H1 (cell line): ENCODE data around the gene ZSWIM6. TPM values are rescaled to one million over a fixed set of nuclear protein-coding genes. Genes with fewer than 3 reads are reported as not detected.

Experiments
- CTCF ChIA-PET: fragments of 300-600 bp; sonication (Branson Sonifier 250); formaldehyde crosslinking; loops from one replicate; lab custom pipeline; 2021; ENCODE audit not compliant: partially characterized antibody; lab: Charles Lee
- POLR2A ChIA-PET: fragments of 300-600 bp; sonication (Branson Sonifier 250); formaldehyde crosslinking; loops from one replicate; lab custom pipeline; 2021; ENCODE audit warnings: inconsistent platforms; ENCODE audit not compliant: partially characterized antibody; lab: Charles Lee
- DNase-seq, 2 experiments: peaks; one replicate each; pipeline versions ENCODE4 v3.0.0 to v3.0.0-alpha.2; 2010 to 2022; ENCODE audit warnings: low spot score in 2 of 2, low read depth in 1 of 2, mixed read lengths in 1 of 2
- FAIRE-seq: peaks from 2 replicates; lab custom pipeline; 2011; peaks lifted over from hg19 to GRCh38; lab: Jason Lieb, UNC
- H2AFZ ChIP-seq: 2 replicates; pipeline ENCODE4 v1.8.1; 2012; ENCODE audit warnings: low read length, inconsistent platforms
- H2AK5ac ChIP-seq: 2 replicates; pipeline ENCODE4 v1.6.1; 2013; ENCODE audit warnings: low read depth, low read length
- H2BK120ac ChIP-seq: replicated peaks from 2 replicates; pipeline ENCODE3; 2013; ENCODE audit warnings: low read depth, low read length, inconsistent platforms
- H2BK12ac ChIP-seq: 2 replicates; pipeline ENCODE4 v1.6.1; 2013; ENCODE audit warnings: low read depth, low read length
- H2BK15ac ChIP-seq: 2 replicates; pipeline ENCODE4 v1.6.1; 2013; ENCODE audit warnings: low read length
- H2BK20ac ChIP-seq: 2 replicates; pipeline ENCODE4 v1.6.1; 2013; ENCODE audit warnings: low read length
- H2BK5ac ChIP-seq: 2 replicates; pipeline ENCODE4 v1.6.1; 2013; ENCODE audit warnings: low read depth, low read length
- H3K14ac ChIP-seq: 2 replicates; pipeline ENCODE4 v1.6.1; 2013; ENCODE audit warnings: inconsistent platforms; ENCODE audit not compliant: insufficient read length
- H3K18ac ChIP-seq: 2 replicates; pipeline ENCODE4 v1.6.1; 2013; ENCODE audit warnings: low read length; ENCODE audit errors: extremely low read depth
- H3K23ac ChIP-seq: 2 replicates; pipeline ENCODE4 v1.6.1; 2013; ENCODE audit warnings: inconsistent platforms; ENCODE audit not compliant: insufficient read length
- H3K23me2 ChIP-seq: 2 replicates; pipeline ENCODE4 v1.6.1; 2013; ENCODE audit warnings: low read depth, low read length
- H3K27ac ChIP-seq: 2 replicates; pipeline ENCODE4 v1.6.1; 2011; ENCODE audit warnings: low read depth, low read length, inconsistent platforms
- H3K27me3 ChIP-seq, 4 experiments: replicated peaks in 1 of 4; 1 replicate in 1 of 4; 2 replicates in 3 of 4; pipeline versions ENCODE4 v1.6.1 to v1.8.1; 2011 to 2013; ENCODE audit warnings: low read length in 3 of 4, mild to moderate bottlenecking in 3 of 4, inconsistent platforms in 2 of 4, mixed read lengths in 2 of 4, moderate library complexity in 1 of 4; ENCODE audit not compliant: control insufficient read depth in 3 of 4, insufficient read depth in 3 of 4; ENCODE audit errors: extremely low read depth in 1 of 4
- H3K36me3 ChIP-seq, 4 experiments: 2 replicates each; pipeline versions ENCODE4 v1.6.1 to v1.8.1; 2011 to 2013; ENCODE audit warnings: mild to moderate bottlenecking in 4 of 4, low read length in 3 of 4, moderate library complexity in 2 of 4, control low read depth in 1 of 4, inconsistent platforms in 1 of 4; ENCODE audit not compliant: insufficient read depth in 4 of 4, control insufficient read depth in 2 of 4
- H3K4ac ChIP-seq: replicated peaks from 2 replicates; pipeline ENCODE3; 2013; ENCODE audit warnings: low read length, low read depth, mixed read lengths, inconsistent platforms; ENCODE audit not compliant: insufficient read length
- H3K4me1 ChIP-seq, 4 experiments: replicated peaks in 1 of 4; 1 replicate in 1 of 4; 2 replicates in 3 of 4; pipeline versions ENCODE4 v1.6.1 to v1.8.1; 2011 to 2013; ENCODE audit warnings: low read length in 3 of 4, inconsistent platforms in 2 of 4, mixed read lengths in 1 of 4; ENCODE audit not compliant: insufficient read depth in 4 of 4, control insufficient read depth in 3 of 4
- H3K4me2 ChIP-seq, 2 experiments: 2 replicates each; pipeline versions ENCODE4 v1.6.1 to v1.8.1; 2011 to 2013; ENCODE audit warnings: low read depth in 2 of 2, low read length in 2 of 2, control low read depth in 1 of 2, inconsistent platforms in 1 of 2, mild to moderate bottlenecking in 1 of 2; ENCODE audit not compliant: insufficient read depth in 1 of 2
- H3K4me3 ChIP-seq, 4 experiments: fragments of 200-600, 300-600 bp in 1 of 4; sonication (generic), shearing (Covaris generic), sonication (Bioruptor Twin) in 1 of 4; 2 replicates each; pipeline versions ENCODE4 v1.5.1 to v1.8.1; 2011 to 2016; ENCODE audit warnings: low read length in 4 of 4, low read depth in 3 of 4, control low read depth in 2 of 4, inconsistent platforms in 2 of 4, mild to moderate bottlenecking in 2 of 4, mixed read lengths in 1 of 4, moderate library complexity in 1 of 4; ENCODE audit not compliant: insufficient read depth in 2 of 4; ENCODE audit errors: extremely low read depth in 1 of 4
- H3K56ac ChIP-seq: replicated peaks from 2 replicates; pipeline ENCODE3; 2013; ENCODE audit warnings: low read depth, mild to moderate bottlenecking, mixed read lengths, low read length, inconsistent platforms; ENCODE audit not compliant: insufficient read length
- H3K79me1 ChIP-seq: 2 replicates; pipeline ENCODE4 v1.6.1; 2013; ENCODE audit warnings: low read depth, low read length, control low read depth
- H3K79me2 ChIP-seq, 2 experiments: 2 replicates each; pipeline versions ENCODE4 v1.6.1 to v1.8.1; 2012 to 2013; ENCODE audit warnings: low read length in 2 of 2, mild to moderate bottlenecking in 2 of 2, inconsistent platforms in 1 of 2; ENCODE audit not compliant: insufficient read depth in 2 of 2, control insufficient read depth in 1 of 2
- H3K9ac ChIP-seq, 4 experiments: replicated peaks in 1 of 4; 1 replicate in 1 of 4; 2 replicates in 3 of 4; pipeline versions ENCODE4 v1.6.1 to v1.8.1; 2011 to 2013; ENCODE audit warnings: low read depth in 3 of 4, low read length in 3 of 4, control low read depth in 2 of 4, mild to moderate bottlenecking in 2 of 4, moderate library complexity in 2 of 4, inconsistent platforms in 1 of 4; ENCODE audit errors: extremely low read depth in 1 of 4
- H3K9me3 ChIP-seq, 2 experiments: 2 replicates each; pipeline versions ENCODE4 v1.6.1 to v1.8.1; 2012 to 2013; ENCODE audit warnings: mild to moderate bottlenecking in 2 of 2, moderate library complexity in 2 of 2, control low read depth in 1 of 2, inconsistent platforms in 1 of 2, low read depth in 1 of 2, low read length in 1 of 2, mixed read lengths in 1 of 2; ENCODE audit not compliant: insufficient read depth in 2 of 2
- H4K20me1 ChIP-seq, 2 experiments: replicated peaks in 1 of 2; 2 replicates each; pipeline versions ENCODE3 to v1.8.1; 2011 to 2013; ENCODE audit warnings: inconsistent platforms in 2 of 2, low read length in 2 of 2, mild to moderate bottlenecking in 1 of 2; ENCODE audit not compliant: insufficient read depth in 2 of 2, control insufficient read depth in 1 of 2
- H4K5ac ChIP-seq: 2 replicates; pipeline ENCODE4 v1.6.1; 2013; ENCODE audit warnings: low read length, low read depth, mixed read lengths, inconsistent platforms; ENCODE audit not compliant: insufficient read length
- H4K8ac ChIP-seq: 2 replicates; pipeline ENCODE4 v1.8.0; 2013; ENCODE audit warnings: mild to moderate bottlenecking, moderate library complexity, low read length, inconsistent platforms; ENCODE audit not compliant: insufficient read depth; ENCODE audit errors: extremely low read depth
- H4K91ac ChIP-seq: replicated peaks from 2 replicates; pipeline ENCODE3; 2013; ENCODE audit warnings: low read length, mixed read lengths, inconsistent platforms; ENCODE audit not compliant: insufficient read length
- BACH1 ChIP-seq: IDR thresholded peaks from 2 replicates; pipeline ENCODE4 v1.6.1; 2012; ENCODE audit warnings: low read length, improper control_type of control experiment
- CBX8 ChIP-seq: fragments of 300-800, 300-1000 bp; sonication (generic); IDR thresholded peaks from 2 replicates; pipeline ENCODE4 v1.7.1; 2016; ENCODE audit warnings: low read depth, low read length, borderline replicate concordance
- KDM5A ChIP-seq: fragments of 200-600 bp; IDR thresholded peaks from 2 replicates; pipeline ENCODE4 v1.7.1; 2012; ENCODE audit warnings: mild to moderate bottlenecking, low read length, inconsistent platforms, mixed read lengths
- SRF ChIP-seq: IDR thresholded peaks from 2 replicates; pipeline ENCODE4 v1.6.1; 2011; ENCODE audit warnings: mild to moderate bottlenecking, low read depth, low read length, moderate library complexity
- YY1 ChIP-seq: IDR thresholded peaks from 2 replicates; pipeline ENCODE4 v1.6.1; 2011; ENCODE audit warnings: low read depth, mild to moderate bottlenecking, low read length
- WGBS, 2 experiments: shearing (Covaris generic) in 1 of 2; methylation state at CpG; one replicate each; pipeline versions ENCODE4 v1.1.6 to v1.1.7; 2013 to 2015; ENCODE audit warnings: low lambda C conversion rate in 2 of 2, mixed read lengths in 2 of 2, inconsistent platforms in 1 of 2, low coverage in 1 of 2, missing lambda C conversion rate in 1 of 2; ENCODE audit not compliant: insufficient replicate concordance in 2 of 2, insufficient coverage in 1 of 2, insufficient read length in 1 of 2; ENCODE audit errors: extremely low coverage in 1 of 2, missing lambda C conversion rate in 1 of 2; 5-methylcytosine and 5-hydroxymethylcytosine counted together
- polyA plus RNA-seq, 7 experiments: library from polyadenylated mRNA; depleted of rRNA in 3 of 7; stranded (reverse) in 5 of 7; unstranded in 2 of 7; fragments of >200 nt in 5 of 7; fragments of 200-250 nt in 2 of 7; gene quantifications; 1 replicate in 5 of 7; 2 replicates in 1 of 7; 4 replicates in 1 of 7; pipeline versions ENCODE4 v1.2.1 to v1.2.3, GENCODE V29; 2011 to 2013; ENCODE audit warnings: missing spikeins in 2 of 7, mixed read lengths in 2 of 7
- total RNA-seq: library from RNA; stranded (reverse); fragmentation: NEBNext Ultra II Directional; extraction: Animal tissue kit (Norgen Biotek cat#: 25700); gene quantifications from 2 replicates; pipeline ENCODE4 v1.2.1, GENCODE V29; 2021
- TF ChIP-seq, protein P1 (sequence below): IDR thresholded peaks from 2 replicates; pipeline ENCODE4 v1.6.1; 2012; ENCODE audit warnings: inconsistent platforms

Gene ZSWIM6
- total and polyA plus RNA-seq, 2 of the 8 experiments (the other 6 are each of a cell fraction or from before 2014, with no cell fraction given) = 7.9 to 12.4 TPM

GRCh38 chr5:61352612-61353156, 20.6 kb downstream of the ZSWIM6 start:
- Histone ChIP-seq H2AK5ac (no peak overlapping the region), H2BK5ac (no peak overlapping the region), H2BK15ac (no peak overlapping the region), H3K23me2 (no peaks in the 10 kb centered on the region), H2AFZ (no peak overlapping the region)
- TF ChIP-seq BACH1 (no peak), CBX8 (no peak), SRF (no peak), YY1 (no peak), KDM5A (no peak)
- TF ChIP-seq, protein P1, sequence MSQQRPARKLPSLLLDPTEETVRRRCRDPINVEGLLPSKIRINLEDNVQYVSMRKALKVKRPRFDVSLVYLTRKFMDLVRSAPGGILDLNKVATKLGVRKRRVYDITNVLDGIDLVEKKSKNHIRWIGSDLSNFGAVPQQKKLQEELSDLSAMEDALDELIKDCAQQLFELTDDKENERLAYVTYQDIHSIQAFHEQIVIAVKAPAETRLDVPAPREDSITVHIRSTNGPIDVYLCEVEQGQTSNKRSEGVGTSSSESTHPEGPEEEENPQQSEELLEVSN = no peak
- TF ChIP-seq, all 59 proteins: peak for 0
- peaks cover 3% of the 10 kb centered on the region; the same call in 1 of the 2 replicates for H3K79me1 ChIP-seq
- H3K9me3 ChIP-seq = peaks cover 0 to 5% of the 10 kb centered on the region in 2 experiments; a peak in 2 of 4 replicates
- H4K20me1 ChIP-seq = peaks cover 0 to 5% of the 10 kb centered on the region in 2 experiments
- H2BK120ac ChIP-seq = no peak overlapping the region
- WGBS, 2 experiments = 93% methylated on average over 3 of the region's 3 CpGs; no CpG with 5 or more reads in 1 of the 2 experiments
- H3K14ac ChIP-seq = no peak overlapping the region
- H3K4me1 ChIP-seq = no peaks in the 10 kb centered on the region
- no peak overlapping the region for H3K56ac ChIP-seq
- no peak overlapping the region for H2BK20ac ChIP-seq
- ChIA-PET CTCF (interaction anchor here (0.7 to 1.8 kb wide), 4 partner anchors 9 to 271 kb away, joined by 3 to 6 read pairs (median 4); no protein-coding TSS in a partner anchor), POLR2A (interaction anchor here (0.9 to 1.3 kb wide), 2 partner anchors 16 to 21 kb away, joined by 3 read pairs; partner anchors contain the start of gene ZSWIM6)
- no peak overlapping the region for H4K91ac ChIP-seq
- no peak overlapping the region for H3K9ac ChIP-seq
- no peak overlapping the region for H3K18ac ChIP-seq
- H3K79me2 ChIP-seq = peaks cover 0 to 81% of the 10 kb centered on the region in 2 experiments; a peak in 2 of 4 replicates
- no peak for FAIRE-seq
- no peak overlapping the region for H4K8ac ChIP-seq
- no peak overlapping the region for H4K5ac ChIP-seq
- no peak overlapping the region for H3K27ac ChIP-seq
- H3K4me3 ChIP-seq = no peak overlapping the region
- H3K23ac ChIP-seq = no peak overlapping the region
- no peak for DNase-seq
- no peaks in the 10 kb centered on the region for H3K27me3 ChIP-seq
- no peaks in the 10 kb centered on the region for H3K36me3 ChIP-seq
- no peak overlapping the region for H3K4ac ChIP-seq
- no peak overlapping the region for H2BK12ac ChIP-seq
- no peak overlapping the region for H3K4me2 ChIP-seq
